ENCODE results near the gene SLC5A1. TPM values are rescaled to one million over a fixed set of nuclear protein-coding genes. Genes with fewer than 3 reads are reported as not detected.

SLC5A1 gene
- total and polyA plus RNA-seq, 2 of the 8 experiments (the other 6 are each of a cell fraction or from before 2014, with no cell fraction given) = 0.06 TPM; not detected in 1

- FAIRE-seq (no peak), DNase-seq (ENCODE audit: low read depth in 1 of 2, low spot score in 2 of 2) (no peak)
- no peak overlapping the region for H4K91ac ChIP-seq (replicated peaks; ENCODE audit: insufficient read length, low read length)
- ChIA-PET CTCF (ENCODE audit: partially characterized antibody) (interaction anchor here (1.2 kb wide), 2 partner anchors 11 to 71 kb away, joined by 3 read pairs; no protein-coding TSS in a partner anchor), POLR2A (ENCODE audit: partially characterized antibody) (no interaction called here)
- H4K20me1 ChIP-seq (replicated peaks in 1 of 2; ENCODE audit: control insufficient read depth in 1 of 2, insufficient read depth in 2 of 2, low read length in 2 of 2) = no peaks in the 10 kb centered on the region
- no peak overlapping the region for H3K4ac ChIP-seq (replicated peaks; ENCODE audit: insufficient read length, low read depth, low read length)
- H3K23me2 ChIP-seq (ENCODE audit: low read depth, low read length) = 0 out of 2 replicates have a peak, but pooled peaks cover 2% of the 10 kb centered on the region
- no peak overlapping the region for H3K27ac ChIP-seq (ENCODE audit: low read depth, low read length)
- H3K23ac ChIP-seq (ENCODE audit: insufficient read length) = no peak overlapping the region
- WGBS, 2 experiments (ENCODE audit: extremely low coverage in 1 of 2, insufficient coverage in 1 of 2, insufficient read length in 1 of 2, insufficient replicate concordance in 2 of 2, low coverage in 1 of 2, low lambda C conversion rate in 2 of 2, missing lambda C conversion rate in 1 of 2) = 86% methylated on average over 2 of the region's 2 CpGs; no CpG with 5 or more reads in 1 of the 2 experiments
- no peak overlapping the region for H2AFZ ChIP-seq (ENCODE audit: low read length)
- no peak overlapping the region for H3K18ac ChIP-seq (ENCODE audit: extremely low read depth, low read length)
- no peak overlapping the region for H3K9ac ChIP-seq (replicated peaks in 1 of 4; ENCODE audit: extremely low read depth in 1 of 4, low read depth in 3 of 4, low read length in 3 of 4)
- no peak overlapping the region for H2BK20ac ChIP-seq (ENCODE audit: low read length)
- H3K27me3 ChIP-seq (replicated peaks in 1 of 4; ENCODE audit: control insufficient read depth in 3 of 4, extremely low read depth in 1 of 4, insufficient read depth in 3 of 4, low read length in 3 of 4) = no peaks in the 10 kb centered on the region; a peak in 1 of 7 replicates
- H3K14ac ChIP-seq (ENCODE audit: insufficient read length) = no peak overlapping the region
- no peak overlapping the region for H4K8ac ChIP-seq (ENCODE audit: extremely low read depth, insufficient read depth, low read length)
- H3K9me3 ChIP-seq (ENCODE audit: insufficient read depth in 2 of 2, low read depth in 1 of 2, low read length in 1 of 2) = no peaks in the 10 kb centered on the region
- TF ChIP-seq SAP30 (IDR thresholded peaks at IDR 0.05; ENCODE audit: insufficient read depth, insufficient replicate concordance, low read length) = no peak
- TF ChIP-seq POLR2A (IDR thresholded peaks at IDR 0.05; ENCODE audit: control extremely low read depth in 1 of 2, low read depth in 2 of 2, low read length in 2 of 2) = no peak
- no peak for TF ChIP-seq RXRA (IDR thresholded peaks at IDR 0.05; ENCODE audit: insufficient read depth, low read depth, low read length)
- no peak for TF ChIP-seq JUND (IDR thresholded peaks at IDR 0.05; ENCODE audit: low read length)
- no peak for TF ChIP-seq MAX (IDR thresholded peaks at IDR 0.05)
- no peak overlapping the region for H2BK12ac ChIP-seq (ENCODE audit: low read depth, low read length)
- no peak overlapping the region for H4K5ac ChIP-seq (ENCODE audit: insufficient read length, low read depth, low read length)
- no peak overlapping the region for H2AK5ac ChIP-seq (ENCODE audit: low read depth, low read length)
- no peak overlapping the region for H2BK15ac ChIP-seq (ENCODE audit: low read length)
- no peaks in the 10 kb centered on the region for H3K36me3 ChIP-seq (ENCODE audit: control insufficient read depth in 2 of 4, insufficient read depth in 4 of 4, low read length in 3 of 4)
- no peaks in the 10 kb centered on the region; a peak in 2 of 7 replicates for H3K4me1 ChIP-seq (replicated peaks in 1 of 4; ENCODE audit: control insufficient read depth in 3 of 4, insufficient read depth in 4 of 4, low read length in 3 of 4)
- no peak overlapping the region for H3K4me2 ChIP-seq (ENCODE audit: insufficient read depth in 1 of 2, low read depth in 2 of 2, low read length in 2 of 2)
- no peak overlapping the region for H2BK5ac ChIP-seq (ENCODE audit: low read depth, low read length)
- no peak overlapping the region for H3K4me3 ChIP-seq (ENCODE audit: extremely low read depth in 1 of 4, insufficient read depth in 2 of 4, low read depth in 3 of 4, low read length in 4 of 4)
- no peak overlapping the region for H3K56ac ChIP-seq (replicated peaks; ENCODE audit: insufficient read length, low read depth, low read length)
- no peak overlapping the region for H2BK120ac ChIP-seq (replicated peaks; ENCODE audit: low read depth, low read length)
- H3K79me2 ChIP-seq (ENCODE audit: control insufficient read depth in 1 of 2, insufficient read depth in 2 of 2, low read length in 2 of 2) = no peaks in the 10 kb centered on the region
- H3K79me1 ChIP-seq (ENCODE audit: low read depth, low read length) = no peaks in the 10 kb centered on the region
Measured at GRCh38 chr22:32048069-32048468, 5.0 kb downstream of the SLC5A1 start.

Measured in H1 (cell line).